ENCODE measurements around the gene ATXN2. TPM values are rescaled to one million over a fixed set of nuclear protein-coding genes. Genes with fewer than 3 reads are reported as not detected.

Gene ATXN2
- total RNA-seq, 2 donors from 2014 or later = 37.1 to 55.4 TPM

DNA sequence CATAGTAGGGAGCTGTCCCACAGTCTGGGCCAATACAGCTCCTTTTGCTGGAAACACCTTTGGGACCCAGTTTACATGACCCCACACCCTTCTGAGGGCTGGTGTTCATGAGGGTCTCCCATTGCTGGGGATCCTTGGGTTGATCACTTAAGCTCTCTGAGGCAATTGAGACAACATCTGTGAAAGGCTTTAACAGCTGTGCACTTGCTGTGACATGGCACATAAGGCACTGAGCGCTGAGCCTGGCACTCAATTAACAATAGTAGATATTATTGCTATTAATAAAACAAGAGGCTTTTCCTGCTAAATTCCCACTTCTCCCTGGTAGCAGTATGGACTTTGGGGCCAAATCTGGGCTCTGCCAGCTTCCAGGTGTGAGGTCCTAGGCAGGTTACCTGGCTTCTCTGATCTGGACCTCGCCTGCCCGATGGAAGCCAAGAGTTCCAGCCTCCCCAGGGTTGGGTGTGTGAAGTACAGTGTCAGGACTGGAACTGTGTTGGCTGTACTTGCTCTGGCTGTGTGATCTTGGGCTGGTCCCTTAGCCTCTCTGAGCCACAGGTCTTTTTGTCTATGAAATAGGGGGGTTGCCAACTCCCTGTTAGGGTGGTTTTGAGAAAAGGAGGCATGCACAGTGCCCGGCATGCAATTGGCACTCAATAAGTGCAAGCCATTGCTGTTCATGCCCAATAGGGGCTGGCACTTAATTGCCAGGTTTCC is 190.3 kb downstream of the ATXN2 start:
- H3K4me3 ChIP-seq = no peak overlapping the region
- H3K9me3 ChIP-seq = no peaks in the 10 kb centered on the region
- peaks cover 84% of the 10 kb centered on the region for H3K4me1 ChIP-seq
- no peaks in the 10 kb centered on the region for H3K36me3 ChIP-seq (replicated peaks in 1 of 2; ENCODE audit: insufficient read depth in 1 of 2, low read depth in 2 of 2)
- ATAC-seq (no peak), DNase-seq (no peak)
- WGBS, 2 donors = 56 to 62% methylated on average over 3 to 4 of the region's 4 CpGs
- H3K27me3 ChIP-seq = no peaks in the 10 kb centered on the region
- TF ChIP-seq, protein P1, sequence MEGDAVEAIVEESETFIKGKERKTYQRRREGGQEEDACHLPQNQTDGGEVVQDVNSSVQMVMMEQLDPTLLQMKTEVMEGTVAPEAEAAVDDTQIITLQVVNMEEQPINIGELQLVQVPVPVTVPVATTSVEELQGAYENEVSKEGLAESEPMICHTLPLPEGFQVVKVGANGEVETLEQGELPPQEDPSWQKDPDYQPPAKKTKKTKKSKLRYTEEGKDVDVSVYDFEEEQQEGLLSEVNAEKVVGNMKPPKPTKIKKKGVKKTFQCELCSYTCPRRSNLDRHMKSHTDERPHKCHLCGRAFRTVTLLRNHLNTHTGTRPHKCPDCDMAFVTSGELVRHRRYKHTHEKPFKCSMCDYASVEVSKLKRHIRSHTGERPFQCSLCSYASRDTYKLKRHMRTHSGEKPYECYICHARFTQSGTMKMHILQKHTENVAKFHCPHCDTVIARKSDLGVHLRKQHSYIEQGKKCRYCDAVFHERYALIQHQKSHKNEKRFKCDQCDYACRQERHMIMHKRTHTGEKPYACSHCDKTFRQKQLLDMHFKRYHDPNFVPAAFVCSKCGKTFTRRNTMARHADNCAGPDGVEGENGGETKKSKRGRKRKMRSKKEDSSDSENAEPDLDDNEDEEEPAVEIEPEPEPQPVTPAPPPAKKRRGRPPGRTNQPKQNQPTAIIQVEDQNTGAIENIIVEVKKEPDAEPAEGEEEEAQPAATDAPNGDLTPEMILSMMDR (IDR thresholded peaks at IDR 0.05) = no peak
- no peak for TF ChIP-seq POLR2A (IDR thresholded peaks at IDR 0.05)
- intact Hi-C loops (cut with DNase I) = no loop called here
- peak overlapping the region; percentile 35 to 87 (median 56) for H3K27ac ChIP-seq

DNA sequence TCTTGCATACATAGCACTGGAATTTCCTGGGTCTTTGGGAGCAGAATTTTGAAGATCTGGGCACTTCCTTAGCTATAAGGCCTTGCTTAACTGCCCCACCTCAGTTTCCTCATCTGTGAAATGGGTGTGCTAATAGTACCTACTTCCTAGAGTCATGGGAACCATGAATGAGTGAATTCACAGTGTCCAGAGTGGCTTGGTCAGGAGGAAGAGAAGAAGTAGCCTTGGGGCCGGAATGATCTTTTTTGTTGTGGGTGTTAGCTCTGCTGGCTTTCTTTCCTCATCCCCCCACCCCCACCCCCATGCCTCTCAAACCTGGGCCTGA is 191.0 kb downstream of the ATXN2 start:
- H3K4me1 ChIP-seq = peaks cover 84% of the 10 kb centered on the region
- H3K27me3 ChIP-seq = no peaks in the 10 kb centered on the region
- DNase-seq (no peak), ATAC-seq (no peak)
- no peaks in the 10 kb centered on the region for H3K36me3 ChIP-seq (replicated peaks in 1 of 2; ENCODE audit: insufficient read depth in 1 of 2, low read depth in 2 of 2)
- H3K27ac ChIP-seq = peak overlapping the region in 3 of 4 donors; percentile 40 to 87 (median 79)
- intact Hi-C loops (cut with DNase I) = no loop called here
- no peaks in the 10 kb centered on the region for H3K9me3 ChIP-seq
- no peak for TF ChIP-seq POLR2A (IDR thresholded peaks at IDR 0.05)
- TF ChIP-seq, protein P1 (IDR thresholded peaks at IDR 0.05) = no peak
- WGBS, 2 donors = 60 to 77% methylated on average over 1 of the region's 1 CpG
- no peak overlapping the region for H3K4me3 ChIP-seq

DNA sequence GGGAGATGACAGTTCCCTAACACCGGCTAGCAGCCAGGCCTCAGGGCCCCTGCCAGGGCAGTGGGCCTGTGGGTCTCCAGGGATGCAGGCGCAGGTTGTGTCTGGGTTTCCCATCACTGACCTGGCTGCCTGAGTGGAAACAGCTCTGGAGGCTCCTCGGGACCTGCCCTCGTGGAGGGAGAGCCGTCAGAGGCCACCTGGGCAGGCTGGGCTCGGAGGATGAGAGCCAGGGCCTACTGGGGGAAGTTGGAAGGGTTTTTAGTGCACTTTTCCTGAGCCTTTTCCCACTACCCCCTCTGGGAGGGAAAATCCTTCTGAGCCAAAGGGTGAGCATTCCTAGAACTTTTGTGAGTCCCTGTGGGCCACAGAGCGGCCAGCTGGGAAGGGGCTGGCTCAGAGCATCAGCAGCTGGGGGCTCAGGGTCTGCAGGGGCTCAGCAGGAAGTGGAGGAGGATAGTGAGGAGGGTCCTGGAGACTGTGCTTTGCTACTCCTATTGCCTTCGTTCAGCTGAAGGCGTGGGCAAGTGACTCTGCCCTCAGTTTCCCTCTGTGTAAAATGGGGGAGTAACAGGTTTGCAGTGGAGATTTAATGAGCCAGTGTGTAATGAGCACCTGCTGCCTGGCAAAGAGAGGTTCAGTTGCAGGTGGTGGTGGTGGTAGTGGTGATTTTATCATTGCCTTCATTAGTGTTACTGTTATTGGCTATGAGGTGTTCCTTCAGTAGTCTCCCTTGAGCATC is 191.6 kb downstream of the ATXN2 start:
- Histone ChIP-seq H3K9me3 (no peaks in the 10 kb centered on the region), H3K4me1 (peaks cover 86% of the 10 kb centered on the region), H3K36me3 (replicated peaks in 1 of 2; ENCODE audit: insufficient read depth in 1 of 2, low read depth in 2 of 2) (no peaks in the 10 kb centered on the region), H3K27me3 (no peaks in the 10 kb centered on the region), H3K4me3 (peak overlapping the region in 1 of 2 donors; percentile 11), H3K27ac (peak overlapping the region; percentile 40 to 87 (median 78))
- intact Hi-C loops (cut with DNase I) = no loop called here
- DNase-seq (no peak), ATAC-seq (no peak)
- WGBS, 2 donors = 35 to 56% methylated on average over 4 to 9 of the region's 9 CpGs
- no peak for TF ChIP-seq POLR2A (IDR thresholded peaks at IDR 0.05)
- TF ChIP-seq, protein P1 (IDR thresholded peaks at IDR 0.05) = no peak

DNA sequence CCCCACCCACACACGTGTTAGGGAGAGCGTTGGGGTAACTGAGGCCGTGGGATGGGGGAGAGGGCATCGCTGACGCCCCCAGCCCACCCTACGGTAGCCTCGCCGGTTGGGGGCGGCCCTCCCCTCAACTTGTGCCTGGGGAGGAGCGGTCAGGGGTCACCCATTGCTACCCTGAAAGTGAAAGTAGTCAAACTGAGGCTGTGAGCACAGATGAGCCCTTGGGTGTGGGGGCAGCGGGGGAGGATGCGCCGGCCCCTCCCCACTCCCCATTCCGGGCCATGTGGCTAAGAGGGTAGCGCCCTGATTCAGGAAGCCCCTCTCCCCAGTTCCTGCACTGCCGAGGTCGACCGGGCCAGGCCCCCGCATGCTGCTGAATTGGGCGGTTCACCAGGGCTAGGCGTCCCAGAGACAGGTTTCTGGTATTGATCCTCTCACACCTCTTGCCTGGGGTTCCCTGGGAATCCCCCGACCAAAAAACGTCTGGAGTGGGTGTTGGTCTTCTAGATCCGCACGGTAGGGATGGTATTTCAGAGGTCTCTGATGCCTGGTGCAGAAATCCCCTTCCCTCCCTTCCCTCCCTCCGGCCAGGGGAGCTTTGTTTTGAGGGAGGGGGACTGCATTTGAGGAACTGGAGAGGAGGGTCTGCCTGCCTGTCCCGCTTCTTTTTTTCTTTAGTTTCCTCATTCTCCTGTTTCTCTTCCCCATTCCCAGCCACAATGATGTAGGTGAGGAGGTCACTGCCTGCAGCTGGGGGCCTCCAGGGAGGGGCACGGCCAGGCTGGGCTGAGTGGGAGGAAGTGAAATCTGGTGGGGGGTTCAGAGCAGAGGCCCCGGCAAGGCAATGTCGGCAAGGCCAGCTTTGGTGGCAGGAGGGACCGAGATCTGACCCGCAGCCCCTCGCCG is 192.4 kb downstream of the ATXN2 start:
- intact Hi-C loops (cut with DNase I) = no loop called here
- whole genome bisulfite sequencing, 2 donors = 12 to 18% methylated on average over 11 to 34 of the region's 34 CpGs

More for the DNA sequence above, 192.4 kb downstream of the ATXN2 start:
- Histone ChIP-seq H3K36me3 (replicated peaks in 1 of 2; ENCODE audit: insufficient read depth in 1 of 2, low read depth in 2 of 2) (no peaks in the 10 kb centered on the region), H3K27ac (peak overlapping the region; percentile 78 to 87 (median 78)), H3K27me3 (no peaks in the 10 kb centered on the region), H3K9me3 (no peaks in the 10 kb centered on the region), H3K4me3 (peak overlapping the region; percentile 57 to 72), H3K4me1 (peaks cover 84% of the 10 kb centered on the region)
- ATAC-seq = no peak
- DNase-seq = peak in 1 of 4 donors; percentile 66
- TF ChIP-seq POLR2A (IDR thresholded peaks at IDR 0.05) = peak in 1 of 3 donors; percentile 58
- TF ChIP-seq, protein P1 (IDR thresholded peaks at IDR 0.05) = no peak

Data from body of pancreas (tissue), 4 donors.